NCI-H2227 (cell line): ENCODE data around the gene TRAFD1.

Experiments used
- DNase-seq: peaks from one replicate; lab custom pipeline; 2025; ENCODE audit not compliant: unreplicated experiment; lab: John Stamatoyannopoulos, UW

TRAFD1 gene

GRCh38 chr12:112198120-112198733 is 72.9 kb downstream of the TRAFD1 start:
- peak; percentile 73 for DNase-seq

- DNase-seq: no peak
These were observed 73.8 kb downstream of the TRAFD1 start for GRCh38 chr12:112199136-112199535.
